Adrenal gland (tissue), 5 donors: ENCODE measurements around the gene DIAPH2.

ENCODE experiments used
- POLR2A ChIP-seq, 2 donors: fragments of 450-650 bp; IDR thresholded peaks; one replicate each; pipeline ENCODE4 v1.6.1; 2017; ENCODE audit warnings: antibody characterized with exemption in 2 of 2, mild to moderate bottlenecking in 2 of 2, moderate library complexity in 1 of 2
- TF ChIP-seq, protein P1 (sequence below), 6 experiments: fragments of 450-650 bp in 4 of 6; fragments of 200-600 bp in 2 of 6; sonication (generic) in 1 of 6; IDR thresholded peaks; 1 replicate in 5 of 6; 2 replicates in 1 of 6; pipeline versions ENCODE4 v1.5.1 to v1.8.0; 2016 to 2021; ENCODE audit warnings: antibody characterized with exemption in 6 of 6, mild to moderate bottlenecking in 2 of 6, moderate library complexity in 1 of 6
- donor health status: DM: no; HTN: no; CAD: no.

DNA sequence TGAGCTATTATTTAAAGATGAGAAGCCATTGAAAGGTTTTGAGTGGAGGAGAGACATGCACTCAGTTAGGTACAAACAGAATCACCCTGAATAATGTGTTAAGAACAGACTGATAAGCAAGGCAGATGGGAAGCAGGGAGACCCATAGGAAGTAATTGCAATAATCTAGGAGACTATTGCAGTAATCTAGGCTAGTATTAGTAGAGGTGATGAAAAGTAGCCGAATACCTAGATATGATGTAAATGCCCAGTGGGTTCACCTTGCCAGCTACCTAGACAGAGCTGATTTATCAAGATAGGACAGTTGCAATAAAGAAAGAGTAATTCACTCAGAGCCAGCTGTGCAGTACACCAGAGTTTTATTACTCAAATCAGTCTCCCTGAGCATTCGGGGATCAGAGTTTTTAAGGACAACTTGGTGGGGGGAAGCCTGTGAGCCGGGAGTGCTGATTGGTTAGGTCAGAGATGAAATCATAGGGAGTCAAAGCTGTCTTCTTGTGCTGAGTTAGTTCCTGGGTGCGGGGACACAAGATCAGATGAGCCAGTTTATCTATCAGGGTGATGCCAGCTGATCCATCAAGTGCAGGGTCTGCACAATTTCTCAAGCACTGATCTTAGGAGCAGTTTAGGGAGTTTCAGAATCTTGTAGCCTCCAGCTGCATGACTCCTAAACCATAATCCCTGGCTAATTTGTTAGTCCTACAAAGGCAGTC is 626.6 kb downstream of the DIAPH2 start:
- TF ChIP-seq, protein P1, sequence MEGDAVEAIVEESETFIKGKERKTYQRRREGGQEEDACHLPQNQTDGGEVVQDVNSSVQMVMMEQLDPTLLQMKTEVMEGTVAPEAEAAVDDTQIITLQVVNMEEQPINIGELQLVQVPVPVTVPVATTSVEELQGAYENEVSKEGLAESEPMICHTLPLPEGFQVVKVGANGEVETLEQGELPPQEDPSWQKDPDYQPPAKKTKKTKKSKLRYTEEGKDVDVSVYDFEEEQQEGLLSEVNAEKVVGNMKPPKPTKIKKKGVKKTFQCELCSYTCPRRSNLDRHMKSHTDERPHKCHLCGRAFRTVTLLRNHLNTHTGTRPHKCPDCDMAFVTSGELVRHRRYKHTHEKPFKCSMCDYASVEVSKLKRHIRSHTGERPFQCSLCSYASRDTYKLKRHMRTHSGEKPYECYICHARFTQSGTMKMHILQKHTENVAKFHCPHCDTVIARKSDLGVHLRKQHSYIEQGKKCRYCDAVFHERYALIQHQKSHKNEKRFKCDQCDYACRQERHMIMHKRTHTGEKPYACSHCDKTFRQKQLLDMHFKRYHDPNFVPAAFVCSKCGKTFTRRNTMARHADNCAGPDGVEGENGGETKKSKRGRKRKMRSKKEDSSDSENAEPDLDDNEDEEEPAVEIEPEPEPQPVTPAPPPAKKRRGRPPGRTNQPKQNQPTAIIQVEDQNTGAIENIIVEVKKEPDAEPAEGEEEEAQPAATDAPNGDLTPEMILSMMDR (IDR thresholded peaks at IDR 0.05), result no peak
- TF ChIP-seq POLR2A (IDR thresholded peaks at IDR 0.05), result no peak
